ENCODE data around the gene INS.

DNA sequence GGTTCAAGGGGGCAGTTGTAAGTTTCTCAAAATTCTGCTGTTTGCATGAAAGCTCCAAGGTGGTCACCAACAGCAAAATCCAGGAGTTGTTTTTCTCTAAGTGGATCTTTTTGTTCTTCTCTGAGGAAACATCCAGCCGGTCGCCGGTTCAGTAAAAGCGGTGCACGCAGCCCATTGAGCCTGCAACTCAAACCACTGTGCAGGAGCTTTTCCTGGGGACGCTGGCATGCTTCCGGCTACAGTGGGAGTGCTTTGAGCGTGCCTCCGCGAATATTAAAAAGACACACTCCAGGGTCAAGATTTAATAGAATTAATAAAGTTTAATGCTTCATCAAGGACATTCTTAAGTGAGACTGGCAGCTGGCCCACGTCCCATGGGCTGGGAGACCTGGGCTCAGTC is 47.2 kb downstream of the INS start:
- TF ChIP-seq, protein P1, sequence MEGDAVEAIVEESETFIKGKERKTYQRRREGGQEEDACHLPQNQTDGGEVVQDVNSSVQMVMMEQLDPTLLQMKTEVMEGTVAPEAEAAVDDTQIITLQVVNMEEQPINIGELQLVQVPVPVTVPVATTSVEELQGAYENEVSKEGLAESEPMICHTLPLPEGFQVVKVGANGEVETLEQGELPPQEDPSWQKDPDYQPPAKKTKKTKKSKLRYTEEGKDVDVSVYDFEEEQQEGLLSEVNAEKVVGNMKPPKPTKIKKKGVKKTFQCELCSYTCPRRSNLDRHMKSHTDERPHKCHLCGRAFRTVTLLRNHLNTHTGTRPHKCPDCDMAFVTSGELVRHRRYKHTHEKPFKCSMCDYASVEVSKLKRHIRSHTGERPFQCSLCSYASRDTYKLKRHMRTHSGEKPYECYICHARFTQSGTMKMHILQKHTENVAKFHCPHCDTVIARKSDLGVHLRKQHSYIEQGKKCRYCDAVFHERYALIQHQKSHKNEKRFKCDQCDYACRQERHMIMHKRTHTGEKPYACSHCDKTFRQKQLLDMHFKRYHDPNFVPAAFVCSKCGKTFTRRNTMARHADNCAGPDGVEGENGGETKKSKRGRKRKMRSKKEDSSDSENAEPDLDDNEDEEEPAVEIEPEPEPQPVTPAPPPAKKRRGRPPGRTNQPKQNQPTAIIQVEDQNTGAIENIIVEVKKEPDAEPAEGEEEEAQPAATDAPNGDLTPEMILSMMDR (IDR thresholded peaks at IDR 0.05): no peak
- TF ChIP-seq ZFP36 (IDR thresholded peaks at IDR 0.05; ENCODE audit: borderline replicate concordance, partially characterized antibody) (no peak), POLR2A (IDR thresholded peaks at IDR 0.05; ENCODE audit: low read length) (no peak), JUN (IDR thresholded peaks at IDR 0.05) (no peak), RAD21 (conservative IDR thresholded peaks at IDR 0.05 in 1 of 2, IDR thresholded peaks at IDR 0.05 in 1 of 2) (no peak), EP300 (IDR thresholded peaks at IDR 0.05) (no peak), NFE2L2 (conservative IDR thresholded peaks at IDR 0.05; ENCODE audit: low read length) (no peak), SMC3 (IDR thresholded peaks at IDR 0.05) (no peak), MAZ (IDR thresholded peaks at IDR 0.05; ENCODE audit: borderline replicate concordance, low read depth, low read length) (no peak)
- TF ChIP-seq, protein P2, sequence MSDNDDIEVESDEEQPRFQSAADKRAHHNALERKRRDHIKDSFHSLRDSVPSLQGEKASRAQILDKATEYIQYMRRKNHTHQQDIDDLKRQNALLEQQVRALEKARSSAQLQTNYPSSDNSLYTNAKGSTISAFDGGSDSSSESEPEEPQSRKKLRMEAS (IDR thresholded peaks at IDR 0.05): no peak

All from A549 (cell line).